HG03025 (cell line): ENCODE data around the gene KRTAP10-3.
"Not testable (repeated sequence)": the region's sequence is repeated elsewhere in the genome, so short reads cannot be mapped to it uniquely, and the experiment has no call there.

ENCODE experiments used
- ATAC-seq: cut with Tn5 transposase; IDR thresholded peaks from one replicate; pipeline ENCODE4 v1.9.1; 2021; ENCODE audit warnings: mild to moderate bottlenecking, moderate library complexity; ENCODE audit not compliant: unreplicated experiment, low FRiP score

The KRTAP10-3 gene

GRCh38 chr21:44572959-44573583, 14.5 kb upstream of the KRTAP10-3 start:
- no peak for ATAC-seq

- no peak for ATAC-seq
Observed at GRCh38 chr21:44571844-44572782, 13.5 kb upstream of the KRTAP10-3 start.

- no peak for ATAC-seq
Observed at GRCh38 chr21:44571296-44571695, 12.7 kb upstream of the KRTAP10-3 start.

- ATAC-seq: no peak
Observed at GRCh38 chr21:44569861-44570517, 11.4 kb upstream of the KRTAP10-3 start.

DNA sequence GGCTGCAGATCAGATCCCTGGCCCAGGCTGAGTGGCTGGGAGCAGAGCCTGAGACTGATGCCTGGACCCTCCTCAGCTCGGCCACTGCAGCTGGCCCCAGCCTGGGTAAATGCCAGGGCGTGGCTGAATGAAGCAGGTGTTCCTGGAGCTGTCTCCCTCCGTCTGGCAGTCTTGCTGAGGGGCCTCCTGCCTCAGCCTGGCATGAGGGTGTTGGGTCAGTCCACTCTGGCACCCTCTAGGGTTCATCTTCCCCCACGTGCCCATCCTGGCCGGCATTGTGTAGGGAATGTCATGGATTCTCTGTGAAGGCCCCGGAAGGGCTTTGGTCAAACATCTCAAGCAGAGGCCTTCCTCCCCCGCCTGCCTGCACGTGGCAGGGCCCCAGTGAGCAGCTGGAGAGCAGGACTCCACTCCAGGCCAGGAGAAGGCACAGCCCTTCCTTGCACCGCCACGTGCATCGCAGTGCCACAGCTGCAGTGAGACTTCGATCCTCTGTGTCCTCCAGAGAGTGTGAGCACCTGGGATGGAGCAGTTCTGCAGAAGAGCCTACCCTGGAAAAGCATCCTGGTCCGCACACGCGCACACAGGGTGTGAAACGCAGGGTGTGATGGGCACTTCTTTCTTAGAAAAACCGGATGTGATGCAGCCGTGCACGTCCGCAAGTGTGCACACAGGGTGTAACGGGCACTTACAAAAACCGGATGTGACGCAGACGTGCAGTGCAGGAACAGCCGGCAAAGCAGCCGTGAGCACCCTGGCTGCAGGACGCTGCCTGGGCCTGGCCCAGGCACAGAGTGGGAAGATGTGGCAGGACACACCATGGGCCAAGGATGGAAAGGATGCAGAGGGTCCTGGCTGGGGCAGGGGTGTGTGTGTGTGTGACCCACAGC, 10.3 kb upstream of the KRTAP10-3 start:
- no peak for ATAC-seq

- ATAC-seq: no peak
Observed at GRCh38 chr21:44568261-44568660, 9.7 kb upstream of the KRTAP10-3 start.

- no peak for ATAC-seq
Observed at GRCh38 chr21:44567481-44568171, 9.0 kb upstream of the KRTAP10-3 start.

DNA sequence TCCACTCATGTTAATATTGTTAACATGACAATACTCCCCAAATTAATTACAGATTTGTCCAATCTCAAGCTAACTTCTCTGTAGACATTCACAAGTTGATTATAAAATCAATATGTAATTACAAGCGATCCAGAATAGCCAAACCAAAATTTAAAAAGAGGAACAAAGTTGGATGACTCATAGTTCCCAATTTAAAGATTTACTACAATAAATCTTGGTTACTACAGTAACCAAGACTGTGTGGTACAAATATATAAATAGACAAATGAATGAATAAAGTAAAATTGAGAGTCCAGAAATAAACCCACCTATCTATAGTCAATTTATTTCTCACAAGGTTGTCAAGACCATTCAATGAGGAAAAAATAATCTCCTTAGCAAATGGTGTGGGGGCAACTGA, 7.8 kb upstream of the KRTAP10-3 start:
- ATAC-seq: no peak

- no peak for ATAC-seq
Observed at GRCh38 chr21:44564886-44565598, 6.4 kb upstream of the KRTAP10-3 start.

- no peak for ATAC-seq
Observed at GRCh38 chr21:44564099-44564498, 5.5 kb upstream of the KRTAP10-3 start.

DNA sequence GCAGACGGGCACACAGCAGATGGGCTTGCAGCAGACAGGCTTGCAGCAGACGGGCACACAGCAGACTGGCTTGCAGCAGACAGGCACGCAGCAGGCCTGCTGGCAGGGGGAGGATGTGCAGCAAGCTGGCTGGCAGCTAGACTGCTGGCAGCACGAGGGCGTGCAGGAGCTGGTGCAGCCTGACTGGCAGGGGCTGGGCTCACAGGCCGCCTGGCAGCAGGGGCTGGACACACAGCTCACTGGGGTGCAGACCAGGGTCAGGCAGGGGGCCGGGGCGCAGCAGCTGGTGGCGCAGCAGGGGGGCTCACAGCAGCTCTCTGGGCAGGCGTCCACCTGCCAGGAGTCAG, 293 bp downstream of the KRTAP10-3 start:
- not testable (repeated sequence) for ATAC-seq

- ATAC-seq: no peak
Observed at GRCh38 chr21:44557491-44558328, 885 bp downstream of the KRTAP10-3 start.

- no peak for ATAC-seq
Observed at GRCh38 chr21:44556879-44557278, 1.7 kb downstream of the KRTAP10-3 start.

DNA sequence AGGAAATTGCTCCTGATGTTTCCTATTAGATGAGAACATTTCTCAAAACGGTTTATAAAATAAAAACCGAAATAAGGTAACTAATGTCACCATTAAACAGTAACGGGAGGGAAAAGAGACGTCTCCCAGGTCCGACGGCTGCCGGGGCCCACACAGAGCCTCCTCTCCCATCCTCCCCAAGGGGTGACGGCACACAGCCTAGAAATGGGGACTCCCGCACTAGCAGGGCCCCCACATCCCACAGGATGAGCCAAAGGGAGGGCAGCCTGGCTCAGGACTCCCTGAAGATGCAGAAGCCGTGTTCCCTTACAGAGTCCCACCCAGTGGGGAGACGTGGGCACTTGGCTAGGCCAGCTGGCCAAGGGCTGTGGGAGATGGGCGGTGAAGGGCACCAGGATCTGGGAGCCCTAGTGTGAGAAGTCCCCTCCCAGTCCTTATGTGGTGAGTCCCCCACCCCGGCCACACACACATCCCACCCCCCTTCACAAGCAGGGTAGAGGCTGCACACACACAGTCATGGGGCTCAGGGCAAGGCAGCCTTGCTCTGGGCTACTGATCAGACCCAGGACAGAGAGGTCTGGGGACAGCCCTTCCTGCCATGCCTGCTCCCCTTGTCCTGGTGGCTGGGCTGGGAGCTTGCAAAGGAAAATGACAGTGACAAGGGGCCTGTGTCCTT, 3.3 kb downstream of the KRTAP10-3 start:
- no peak for ATAC-seq

GRCh38 chr21:44552681-44553080, 5.9 kb downstream of the KRTAP10-3 start:
- no peak for ATAC-seq

DNA sequence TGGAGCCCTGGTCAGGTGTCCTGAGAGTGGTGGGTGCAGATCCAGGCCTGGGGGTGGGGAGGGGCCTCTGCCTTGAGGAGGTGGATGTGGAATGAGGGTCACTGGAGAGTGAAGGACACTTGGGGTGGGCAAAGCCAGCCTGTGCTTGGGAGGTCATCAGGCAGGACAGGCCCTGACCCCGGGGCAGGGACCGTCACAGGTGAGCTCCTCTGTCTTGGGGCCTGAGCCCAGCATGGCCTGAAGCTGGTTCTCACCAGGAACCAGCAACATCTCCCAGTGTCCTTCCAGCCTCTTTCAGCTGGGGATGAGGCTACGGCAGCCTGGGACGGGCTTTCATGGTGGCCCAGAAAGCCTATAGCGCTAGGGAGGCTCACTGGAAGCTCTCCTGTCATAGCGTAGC, 6.5 kb downstream of the KRTAP10-3 start:
- no peak for ATAC-seq

DNA sequence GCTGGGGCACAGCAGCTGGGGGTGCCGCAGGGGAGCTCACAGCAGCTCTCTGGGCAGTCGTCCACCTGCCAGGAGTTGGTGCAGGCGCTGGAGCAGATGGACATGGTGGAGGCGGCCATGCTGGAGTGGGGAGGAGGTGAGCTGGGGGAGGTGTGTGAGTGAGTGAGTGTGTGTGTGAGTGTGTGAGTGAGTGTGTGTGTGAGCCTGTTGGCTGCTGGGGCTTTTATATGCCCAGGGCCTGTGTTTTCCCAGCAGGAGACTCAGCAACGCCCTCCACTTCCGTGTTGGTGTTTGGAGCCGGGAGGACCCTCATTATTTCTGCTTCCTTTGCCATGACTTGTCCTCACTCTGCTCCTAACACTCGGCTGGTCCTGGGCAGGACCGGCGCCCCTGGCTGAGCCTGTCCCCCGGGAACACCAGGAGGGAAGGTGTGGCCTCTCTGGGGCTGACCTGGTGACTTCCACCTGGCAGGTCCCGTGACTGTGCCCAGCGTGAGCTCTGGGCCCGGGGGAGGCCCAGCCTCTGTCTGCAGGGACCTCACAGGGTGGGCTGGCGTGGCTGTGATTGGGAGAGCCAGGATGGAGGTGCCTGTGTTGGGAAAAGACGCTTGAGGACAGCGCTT, 7.1 kb downstream of the KRTAP10-3 start, which contains the start of gene KRTAP10-2:
Gene KRTAP10-2 (minus strand): TSS at position 166 of the 622 bp plus-strand sequence. CDS start 47 bp downstream, at position 119.
- ATAC-seq: no peak
